GM19324 (cell line): ENCODE results near the gene SUMF1.

Experiments used
- ATAC-seq: cut with Tn5 transposase; IDR thresholded peaks from one replicate; pipeline ENCODE4 v1.9.1; 2021; ENCODE audit warnings: mild to moderate bottlenecking, moderate library complexity; ENCODE audit not compliant: unreplicated experiment, low FRiP score

SUMF1 gene

DNA sequence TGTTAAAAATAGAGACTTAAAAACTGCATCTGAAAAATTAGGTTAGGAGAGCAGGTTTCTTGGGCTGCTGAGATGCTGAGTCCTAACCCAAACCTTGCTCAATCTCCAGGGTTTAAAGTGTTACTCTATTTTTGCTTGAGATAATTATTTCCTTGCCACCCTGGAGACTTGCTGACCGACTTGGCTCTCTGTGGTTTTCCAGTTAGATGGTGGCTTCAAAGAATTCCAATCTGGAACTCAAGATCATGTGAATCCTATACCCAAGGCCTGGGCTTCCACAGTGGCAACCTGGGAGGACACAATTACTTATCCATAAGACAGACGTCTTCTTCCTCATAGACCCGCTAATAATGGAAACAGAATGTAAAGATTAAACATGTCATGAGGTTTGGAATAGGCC lies 47.7 kb downstream of the SUMF1 start:
- ATAC-seq, result no peak

DNA sequence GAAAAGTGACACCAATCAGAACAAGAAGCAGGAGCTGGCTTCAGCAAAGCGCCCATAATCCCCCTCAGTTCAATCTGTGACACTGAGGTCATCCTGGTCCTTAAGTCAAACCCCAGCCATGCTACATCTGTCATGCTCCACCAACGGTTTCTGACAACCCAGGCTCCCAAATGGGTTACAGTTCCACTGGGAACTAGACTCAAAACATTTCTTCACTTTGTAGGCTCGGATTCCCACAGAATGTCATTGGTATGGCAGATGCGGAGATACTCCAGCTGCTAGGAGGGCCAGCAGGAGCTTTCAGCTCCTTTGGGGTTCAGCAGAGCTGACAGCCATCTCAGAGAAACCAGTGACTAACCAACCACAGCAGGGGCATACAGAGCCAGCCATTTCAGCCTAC lies 48.9 kb downstream of the SUMF1 start:
- no peak for ATAC-seq

DNA sequence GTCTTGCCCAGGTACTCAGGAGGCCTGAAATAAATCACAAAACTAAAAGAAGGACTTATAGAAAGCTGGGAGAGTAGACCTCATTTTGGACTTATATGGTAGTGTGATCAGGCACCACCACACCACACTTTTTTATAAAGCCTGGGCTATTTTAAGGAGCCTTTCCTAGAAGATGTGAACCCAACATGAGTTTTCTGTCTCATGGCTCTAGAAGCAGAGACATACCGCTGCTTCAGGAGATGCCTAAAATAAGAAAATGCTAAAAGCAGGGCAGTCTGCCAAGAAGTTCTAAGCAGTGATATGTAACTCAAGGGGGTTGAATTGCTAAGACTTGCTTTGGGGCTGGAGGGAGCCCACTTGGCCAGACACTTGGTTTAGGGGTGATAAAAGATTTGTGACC lies 49.6 kb downstream of the SUMF1 start:
- ATAC-seq, result no peak

DNA sequence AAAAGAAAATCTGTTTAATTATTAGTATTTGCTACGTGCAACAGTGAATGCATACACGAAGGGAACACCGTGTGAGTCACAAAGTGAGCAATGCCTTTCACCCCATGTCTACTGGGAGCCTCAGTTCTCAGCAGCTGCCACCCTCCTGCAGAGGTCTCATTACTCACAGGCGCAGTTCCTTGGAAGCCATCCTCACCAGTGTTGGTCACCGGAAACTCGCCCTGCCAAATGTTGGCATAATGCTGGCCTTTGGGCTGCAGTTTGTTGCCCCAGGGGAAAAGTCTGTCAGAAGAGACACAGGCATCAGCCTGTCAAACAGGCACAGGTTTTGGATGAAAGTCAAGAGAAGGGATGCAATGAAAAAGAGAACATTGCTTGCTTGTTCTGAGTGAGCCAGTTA lies 50.1 kb downstream of the SUMF1 start:
- ATAC-seq, result no peak

DNA sequence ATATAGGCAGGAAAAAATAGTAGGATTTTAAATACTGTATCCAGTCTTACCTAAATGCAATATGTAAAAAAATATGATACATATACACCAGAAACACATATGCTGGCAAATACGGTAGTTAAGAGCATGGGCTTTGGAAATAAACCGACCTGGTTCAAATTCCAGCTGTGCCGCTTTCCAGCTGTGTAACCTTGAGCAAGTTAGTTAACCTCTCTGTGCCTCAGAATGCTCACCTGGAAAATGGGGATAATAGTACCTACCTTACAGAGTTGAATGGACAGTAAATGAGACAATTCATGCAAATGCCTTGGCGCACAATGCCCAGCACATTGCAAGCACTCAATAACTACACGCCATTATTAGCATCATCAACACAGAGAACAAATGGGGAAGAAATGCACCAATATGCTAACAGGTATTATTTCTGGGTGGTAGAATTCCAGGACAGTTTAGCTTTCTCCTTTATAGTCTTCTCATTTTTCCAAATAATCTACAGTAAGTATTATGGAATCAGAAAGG lies 50.6 kb downstream of the SUMF1 start:
- no peak for ATAC-seq

DNA sequence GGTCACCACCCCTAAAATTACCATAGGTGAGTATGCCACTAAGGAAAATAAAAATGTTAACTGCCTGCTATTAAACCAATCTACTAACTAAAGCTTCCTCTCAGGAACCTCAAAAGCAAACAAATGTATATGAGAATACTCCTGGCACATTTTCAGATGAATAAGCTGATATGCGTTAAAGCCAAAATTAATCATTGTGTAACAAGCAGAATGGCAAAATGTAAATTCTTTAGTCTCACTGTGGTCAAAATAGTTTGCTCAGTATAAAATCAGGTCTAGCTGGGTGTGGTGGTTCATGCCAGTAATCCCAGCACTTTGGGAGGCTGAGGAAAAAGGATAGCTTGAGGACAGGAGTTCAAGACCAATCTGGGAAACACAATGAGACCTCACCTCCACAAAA lies 53.6 kb downstream of the SUMF1 start:
- no peak for ATAC-seq

DNA sequence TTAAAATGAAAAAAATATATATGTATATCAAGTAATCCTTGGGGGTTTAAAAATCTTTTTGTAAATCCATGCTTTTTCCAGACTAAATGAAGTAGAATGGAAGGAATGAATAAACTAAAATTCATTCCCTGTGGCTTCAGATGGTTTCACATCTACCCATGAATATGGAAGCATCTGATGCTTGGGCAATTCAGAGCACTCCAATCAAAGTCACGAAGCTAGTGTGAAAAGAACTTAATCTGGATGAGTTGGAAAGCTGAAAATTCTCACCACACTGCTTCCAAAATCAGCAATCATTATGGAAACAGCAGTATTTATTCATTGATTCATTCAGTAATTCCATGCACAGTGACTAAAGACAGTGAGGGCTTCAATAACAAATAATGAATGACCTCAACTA lies 55.2 kb downstream of the SUMF1 start:
- no peak for ATAC-seq

DNA sequence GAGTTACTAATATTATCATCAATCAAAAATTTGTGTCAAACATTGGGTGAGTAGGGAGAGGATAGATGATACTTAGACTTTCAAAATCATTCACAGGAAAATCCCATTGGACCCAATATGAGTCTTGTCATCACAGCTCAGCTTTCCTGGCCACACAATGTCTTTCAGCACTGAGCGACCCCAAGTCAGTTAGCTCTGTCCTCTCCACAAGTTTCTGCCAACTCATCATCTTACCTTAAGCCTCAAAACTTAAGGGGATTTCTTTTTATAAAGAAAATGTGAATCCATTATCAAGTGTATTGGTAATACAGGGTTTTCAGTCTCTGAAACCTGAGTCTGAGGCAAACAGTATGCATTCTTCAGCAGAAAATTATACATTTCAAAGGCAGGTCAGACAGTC lies 55.8 kb downstream of the SUMF1 start:
- ATAC-seq, result no peak

DNA sequence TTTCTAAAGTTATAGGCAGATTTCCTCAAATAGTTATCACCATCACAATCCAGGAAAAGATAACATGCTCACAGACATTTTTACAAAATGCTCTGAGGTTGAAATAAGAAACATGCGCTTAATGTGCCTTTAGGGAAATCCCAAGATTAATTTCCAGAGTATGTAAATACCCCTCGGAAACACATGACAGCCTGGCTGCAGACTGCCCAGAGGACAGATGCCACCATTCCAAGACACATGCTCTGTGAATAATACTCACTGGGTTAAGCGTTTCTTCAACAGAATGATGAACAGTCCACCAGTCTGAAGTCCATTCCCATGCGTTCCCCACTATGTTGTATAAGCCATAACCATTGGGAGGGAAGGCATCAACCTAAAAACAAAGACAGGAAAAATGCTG lies 56.5 kb downstream of the SUMF1 start:
- no peak for ATAC-seq

DNA sequence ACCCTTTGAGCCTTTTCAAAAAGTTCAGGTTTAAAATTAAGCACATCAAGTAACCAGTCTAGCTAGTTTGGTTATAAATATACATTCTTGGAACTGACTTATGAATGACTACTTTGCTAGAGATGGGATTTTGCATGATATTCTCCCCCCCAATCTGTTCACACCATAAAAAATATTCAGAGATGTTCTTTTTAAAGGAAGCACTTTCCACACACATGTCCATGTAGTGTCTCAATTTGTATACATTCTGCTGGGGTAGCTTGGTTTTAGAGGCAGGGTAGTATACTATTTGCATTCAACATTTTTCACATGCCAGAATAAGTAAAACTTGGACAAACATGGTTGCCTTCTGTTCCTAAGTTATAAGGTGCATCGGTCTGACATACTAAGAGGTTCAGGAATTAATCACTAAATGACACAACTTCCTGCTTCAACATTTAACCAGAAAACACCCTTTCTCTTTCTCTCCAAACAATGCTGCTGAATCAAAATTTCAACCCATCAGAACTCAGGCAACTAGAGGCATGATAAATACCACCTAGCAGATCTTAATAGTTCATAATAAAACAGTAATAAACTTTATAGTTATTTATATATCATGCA lies 57.0 kb downstream of the SUMF1 start:
- no peak for ATAC-seq

DNA sequence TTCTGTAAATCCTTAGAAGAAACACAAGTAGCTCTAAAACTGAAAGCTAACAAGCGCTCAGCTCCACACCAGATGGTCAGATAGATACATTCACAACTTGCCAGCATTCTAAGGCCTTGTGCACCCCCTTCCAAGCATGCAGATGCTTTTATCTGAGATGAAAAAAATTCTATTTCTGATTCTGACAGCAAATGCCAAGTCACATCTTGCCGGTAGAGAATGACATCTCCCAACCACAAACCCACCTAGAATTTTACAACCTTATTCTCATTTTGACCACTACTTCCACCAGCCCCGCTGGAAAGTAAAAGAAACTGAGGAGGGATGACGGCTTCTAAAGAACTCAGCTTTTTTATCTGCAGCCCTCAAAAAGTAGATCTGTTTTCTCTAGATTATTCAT lies 57.7 kb downstream of the SUMF1 start:
- ATAC-seq, result no peak

DNA sequence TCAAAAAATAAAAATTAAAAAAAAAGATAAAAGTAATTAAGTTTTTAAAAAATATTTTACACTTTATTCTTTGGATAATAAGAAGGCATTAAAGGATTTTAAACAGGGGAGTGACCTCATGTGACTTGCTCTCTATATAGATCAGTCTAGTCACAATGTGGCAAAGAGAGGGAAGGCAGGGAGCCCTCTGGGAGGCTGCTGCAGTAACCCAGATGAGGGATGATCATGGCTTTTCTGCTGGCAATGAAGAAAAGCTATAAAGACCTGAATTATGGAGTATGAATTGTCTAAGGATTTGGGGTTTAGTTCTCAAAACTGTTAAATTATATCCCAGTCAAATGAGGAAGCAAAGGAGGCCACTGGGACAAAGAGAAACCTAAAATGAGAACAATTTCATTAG lies 58.1 kb downstream of the SUMF1 start:
- no peak for ATAC-seq

DNA sequence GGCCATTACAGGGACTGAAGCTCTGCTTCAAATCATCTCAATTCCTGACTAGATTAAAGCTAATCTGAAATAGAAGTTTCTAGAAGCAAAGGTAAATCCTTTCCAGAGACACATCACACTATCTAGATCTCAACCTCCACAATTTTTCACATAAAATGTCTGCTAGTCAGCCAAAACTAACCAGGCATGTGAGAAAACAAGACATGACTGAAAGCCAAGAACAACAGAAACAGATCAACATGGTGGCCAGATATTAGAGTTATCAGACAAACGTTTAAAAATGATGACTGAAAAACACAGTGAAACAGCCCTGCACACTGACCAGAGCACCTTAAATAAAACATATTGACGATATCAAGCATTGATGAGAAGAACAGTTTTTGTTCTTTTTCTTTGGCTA lies 59.1 kb downstream of the SUMF1 start:
- ATAC-seq, result no peak

DNA sequence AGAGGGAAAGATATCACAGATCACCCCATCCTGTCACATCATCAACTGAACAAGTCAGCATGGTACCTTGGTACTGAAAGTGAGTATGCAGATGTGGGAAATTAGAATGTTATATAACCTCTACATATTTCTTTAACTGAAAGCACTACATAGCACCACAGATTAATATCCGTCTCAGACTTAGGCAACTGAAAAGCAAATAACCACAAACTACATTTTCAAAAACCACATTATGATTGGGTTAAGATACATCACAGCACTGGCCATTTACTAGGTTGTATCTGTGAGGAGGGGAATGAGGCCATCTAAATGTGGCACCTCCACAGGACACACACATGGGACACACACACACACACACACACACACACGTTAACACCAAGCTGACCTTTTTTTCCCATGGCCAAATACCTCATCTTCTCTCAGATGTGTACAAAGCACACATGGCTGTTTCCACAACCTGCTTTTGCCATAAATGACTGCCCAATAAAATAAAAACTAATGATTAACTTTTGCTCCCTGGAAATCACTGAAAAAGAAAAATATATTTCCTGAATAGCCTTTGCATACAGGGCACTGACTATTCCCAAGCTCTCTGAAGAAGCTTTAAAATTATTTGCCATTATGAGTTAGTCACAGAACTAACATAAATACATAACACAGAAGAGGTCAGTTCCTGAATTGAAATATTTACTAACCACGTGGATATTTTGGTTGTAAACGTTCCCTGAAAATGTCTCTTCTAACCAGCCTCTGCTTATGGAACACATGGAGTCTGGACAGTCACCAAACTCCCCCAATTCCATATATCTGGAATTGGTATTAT lies 60.1 kb downstream of the SUMF1 start:
- ATAC-seq, result no peak

DNA sequence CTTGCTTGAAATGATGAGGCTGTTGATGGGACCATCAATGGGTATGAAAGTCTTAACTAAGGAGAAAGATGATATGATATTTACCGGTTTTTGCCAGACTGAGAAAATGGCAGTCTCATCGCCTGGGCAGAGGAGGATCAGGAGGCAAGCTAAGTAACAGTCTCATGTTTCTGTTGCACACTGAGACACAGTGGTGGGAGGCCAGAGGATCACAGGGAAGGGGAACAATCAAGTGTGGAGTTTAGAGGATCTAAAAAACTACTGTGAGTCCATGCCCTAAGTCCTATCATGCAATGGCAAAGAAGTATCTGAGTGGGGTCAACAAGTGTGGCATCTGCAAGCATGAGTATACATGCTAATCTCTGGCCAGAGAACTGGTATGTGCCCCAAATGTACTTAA lies 62.2 kb downstream of the SUMF1 start:
- ATAC-seq, result no peak

DNA sequence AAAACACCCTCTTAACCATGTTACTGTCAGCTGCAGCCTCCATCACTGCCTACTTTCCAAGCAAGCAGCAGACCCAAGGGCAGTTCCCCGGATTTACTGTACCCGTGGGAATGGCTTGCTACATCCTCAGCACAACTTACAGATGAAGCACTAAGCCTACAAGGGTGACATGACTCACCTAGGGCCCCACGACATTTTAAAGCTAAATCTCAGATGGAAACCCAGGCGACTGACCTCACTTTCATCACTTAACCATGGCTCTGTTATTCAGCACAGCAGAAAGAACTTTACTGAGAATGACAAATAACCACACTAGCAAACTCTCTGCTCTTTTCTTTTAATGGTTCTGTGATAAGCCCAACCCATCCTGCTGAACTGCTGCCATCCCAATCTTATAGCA lies 65.6 kb downstream of the SUMF1 start:
- ATAC-seq, result no peak

DNA sequence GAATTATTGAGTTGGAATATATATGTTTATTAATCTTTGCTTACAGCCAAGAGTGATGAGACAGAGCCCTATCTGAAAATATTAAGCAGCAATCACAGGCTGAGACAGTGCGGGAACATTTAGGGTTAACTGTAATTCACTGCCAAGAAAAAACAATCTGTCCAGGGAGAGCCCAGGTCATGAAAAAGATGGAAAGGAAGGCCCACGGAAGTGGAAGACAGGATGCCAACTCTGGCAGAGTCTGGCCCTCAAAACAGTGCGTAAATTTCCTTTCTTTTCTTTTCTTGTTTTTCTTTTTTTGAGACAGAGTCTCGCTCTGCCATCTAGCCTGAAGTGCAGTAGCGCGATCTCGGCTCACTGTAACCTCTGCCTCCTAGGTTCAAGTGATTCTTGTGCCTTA lies 67.6 kb downstream of the SUMF1 start:
- no peak for ATAC-seq

DNA sequence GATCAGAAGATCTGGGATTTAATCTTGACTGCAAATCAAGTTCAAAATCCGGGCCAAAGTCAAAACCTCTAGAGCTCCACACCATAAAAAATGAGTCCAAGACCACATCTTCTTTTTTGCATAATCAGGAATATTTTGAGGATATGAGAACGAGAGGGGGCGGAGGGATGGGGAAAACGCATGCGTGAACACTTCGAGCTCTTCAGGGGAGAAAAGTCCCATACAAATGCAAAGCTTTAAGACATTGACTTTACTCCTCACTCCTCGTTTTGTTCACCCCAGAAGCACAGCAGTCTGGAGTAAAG lies 68.2 kb downstream of the SUMF1 start:
- no peak for ATAC-seq

DNA sequence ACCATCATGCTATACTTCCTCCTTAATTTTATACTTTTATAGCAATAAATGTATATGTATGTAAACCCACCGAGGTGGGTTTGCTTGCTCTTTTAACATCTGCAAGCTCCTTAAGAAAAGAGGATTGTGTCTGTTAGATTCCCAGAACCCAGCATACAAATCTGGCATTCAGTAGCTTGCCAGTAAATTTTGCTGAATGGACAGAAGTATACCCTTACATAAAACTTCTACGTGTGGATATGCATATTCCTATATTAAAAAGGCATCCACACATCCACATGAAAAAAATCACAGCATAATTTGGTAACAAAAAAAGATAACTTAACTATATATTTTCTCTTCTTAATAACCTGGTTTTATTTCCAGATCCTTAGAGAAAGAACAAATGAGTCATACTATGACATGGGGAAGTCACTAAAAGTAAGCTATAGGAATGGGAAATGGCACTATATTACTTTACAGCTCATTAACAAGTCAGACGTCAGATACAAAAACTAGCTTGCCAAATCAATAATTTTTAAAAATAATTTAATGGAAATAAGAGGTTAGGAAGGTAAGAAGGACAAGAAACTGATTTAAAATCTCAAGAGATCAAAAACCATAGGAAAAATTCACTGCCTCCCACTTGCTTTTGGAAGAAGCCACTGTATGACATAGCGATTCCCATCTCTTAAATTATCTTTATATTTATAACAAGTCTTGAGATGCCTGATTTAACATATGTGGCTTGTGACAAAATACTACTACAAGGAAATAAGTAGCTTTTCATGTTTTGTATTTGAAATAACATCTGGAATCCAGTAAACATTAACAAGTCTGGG lies 68.7 kb downstream of the SUMF1 start:
- ATAC-seq, result no peak

DNA sequence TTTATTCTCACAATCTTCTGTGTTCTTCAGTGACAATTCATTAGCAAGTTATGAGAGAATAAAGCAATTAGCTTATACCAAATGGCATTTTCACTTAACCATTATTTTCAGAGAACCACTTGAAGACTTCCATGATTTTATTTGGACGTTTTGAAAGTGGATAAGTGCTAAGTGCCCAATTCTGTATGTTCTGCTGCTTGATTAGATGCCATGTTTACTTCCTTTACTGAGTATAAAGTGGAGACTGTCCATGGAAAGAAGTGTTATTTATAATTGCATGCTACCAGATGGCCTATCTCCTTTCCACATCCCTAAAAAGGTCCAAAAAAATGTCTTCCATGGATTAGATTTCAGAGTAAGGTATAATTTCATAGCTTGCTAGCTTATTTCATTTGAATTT lies 69.6 kb downstream of the SUMF1 start:
- ATAC-seq, result no peak

DNA sequence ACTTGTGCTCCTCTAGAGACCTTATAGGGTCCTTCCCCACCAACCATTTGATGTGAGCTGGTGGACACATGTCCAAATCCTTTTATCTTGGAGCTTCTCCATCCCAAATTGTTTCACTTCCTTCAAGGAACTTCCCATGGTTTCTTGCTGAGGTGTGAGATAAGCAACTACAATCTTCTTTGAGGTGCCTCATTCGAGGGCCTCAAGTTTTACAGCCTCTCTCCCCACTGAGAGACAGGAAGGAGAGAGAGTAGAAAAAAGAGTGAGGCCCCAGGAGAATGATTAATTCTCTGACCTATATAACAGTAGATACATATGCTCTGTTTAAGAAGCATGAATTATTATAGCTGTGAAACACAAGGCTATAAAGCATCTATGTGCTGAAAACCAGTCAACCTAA lies 70.5 kb downstream of the SUMF1 start:
- ATAC-seq, result no peak

DNA sequence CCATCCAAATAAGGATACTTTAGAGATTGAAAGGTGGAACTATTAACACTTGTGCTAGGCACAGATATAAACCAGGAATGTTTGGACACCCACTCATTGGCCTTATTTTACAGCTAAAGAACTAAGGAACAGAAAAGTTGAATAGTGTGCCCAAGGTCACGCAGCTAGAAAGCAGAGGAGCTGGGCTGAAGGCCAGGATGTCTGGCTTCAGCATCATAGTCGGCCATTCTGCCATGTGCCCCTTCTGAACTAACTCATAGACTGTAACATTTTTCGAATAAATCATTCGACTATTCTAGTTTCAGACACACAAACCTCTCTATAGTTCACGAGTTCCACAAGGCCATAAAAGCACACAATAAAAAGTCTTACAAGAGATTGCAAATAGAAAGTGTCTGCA lies 71.1 kb downstream of the SUMF1 start:
- ATAC-seq, result no peak
